Activated CD4-positive, alpha-beta T cell treated with anti-CD3 and anti-CD28 coated beads for 4 hours (primary cell): ENCODE data around the gene GABRB2.

Experiments used
- DNase-seq, 2 donors: peaks; one replicate each; pipeline ENCODE4 v3.0.0-alpha.2; 2020

The GABRB2 gene

GRCh38 chr5:161471211-161471950 lies 75.1 kb downstream of the GABRB2 start:
- DNase-seq: no peak

DNA sequence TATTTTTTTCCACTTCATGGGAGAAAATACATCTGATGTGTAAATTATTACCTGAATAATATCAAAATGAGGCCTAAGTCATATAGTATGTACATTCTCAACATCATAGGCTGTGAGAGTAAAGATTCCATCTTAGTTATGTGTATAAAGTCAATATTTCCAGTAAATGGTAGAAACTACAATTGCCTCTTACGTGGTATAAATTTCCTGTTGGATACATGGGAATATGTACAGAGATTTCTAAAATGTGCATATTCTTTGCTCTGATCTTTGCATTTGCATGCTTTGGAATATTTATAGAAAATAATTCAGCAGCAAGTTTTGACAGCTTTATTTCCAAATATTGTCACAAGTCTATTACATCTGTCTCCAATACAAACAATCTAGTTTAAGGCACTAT lies 78.8 kb downstream of the GABRB2 start:
- no peak for DNase-seq

- no peak for DNase-seq
Measured at GRCh38 chr5:161460741-161461140, 85.8 kb downstream of the GABRB2 start.

GRCh38 chr5:161446655-161447054 lies 99.9 kb downstream of the GABRB2 start:
- no peak for DNase-seq

- no peak for DNase-seq
Measured at GRCh38 chr5:161442471-161442870, 104.1 kb downstream of the GABRB2 start.

DNA sequence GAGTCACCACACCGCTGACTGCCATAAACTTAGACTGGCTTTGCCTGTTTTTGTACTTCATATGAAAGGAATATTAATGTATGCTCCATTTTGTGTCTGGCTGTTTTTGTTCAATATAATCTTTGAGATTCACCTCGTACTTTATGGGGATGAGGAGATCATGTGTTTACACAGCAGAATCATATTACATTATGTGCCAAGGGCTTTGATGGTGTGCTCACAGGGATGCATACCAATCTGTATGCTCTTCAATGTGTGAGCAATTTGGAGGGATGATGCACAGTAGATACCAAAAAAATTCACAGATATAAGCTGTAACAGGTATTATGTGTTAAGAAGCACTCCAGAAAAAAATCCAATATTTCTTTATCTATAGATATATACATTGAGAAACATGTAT lies 113.7 kb downstream of the GABRB2 start:
- no peak for DNase-seq

DNA sequence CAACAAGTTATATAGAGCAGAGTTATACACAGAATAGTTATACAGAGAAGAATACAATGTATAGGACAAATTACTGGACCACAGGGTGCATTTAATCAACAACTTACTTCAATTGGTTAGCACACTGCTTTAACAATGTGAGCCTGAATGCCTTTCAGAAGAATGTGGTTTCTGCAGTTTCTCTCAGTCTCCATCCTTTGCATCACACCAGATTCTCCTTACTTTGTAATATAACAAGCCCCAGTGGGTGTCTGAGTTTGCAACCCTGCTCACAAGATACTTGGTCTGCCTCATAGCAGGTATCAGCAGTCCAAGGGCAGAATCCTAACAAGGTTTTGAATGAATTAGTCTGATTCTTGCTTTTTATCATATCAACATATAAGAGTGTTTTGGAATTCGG lies 114.6 kb downstream of the GABRB2 start:
- no peak for DNase-seq

- no peak for DNase-seq
Measured at GRCh38 chr5:161421067-161421466, 125.5 kb downstream of the GABRB2 start.

DNA sequence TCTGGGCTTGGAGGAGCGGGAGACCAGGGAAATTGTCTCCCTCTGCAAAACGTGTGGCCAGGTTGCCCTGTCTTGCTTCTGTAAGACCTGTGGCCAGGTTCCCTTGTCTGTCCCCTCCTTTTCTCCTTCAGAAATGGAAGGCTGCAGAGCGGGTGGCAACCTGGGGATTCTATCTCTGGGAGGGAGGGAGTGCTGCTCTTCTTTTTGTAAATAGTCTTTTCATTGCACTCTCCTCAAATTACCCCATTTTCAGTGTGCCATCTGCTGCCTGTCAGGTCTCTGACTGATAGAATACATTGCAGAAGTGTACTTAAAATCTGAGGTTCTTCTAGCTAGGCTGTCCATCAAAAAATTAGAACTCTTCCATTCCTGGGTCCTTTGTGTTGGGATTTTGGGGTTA lies 126.0 kb downstream of the GABRB2 start:
- DNase-seq: no peak

DNA sequence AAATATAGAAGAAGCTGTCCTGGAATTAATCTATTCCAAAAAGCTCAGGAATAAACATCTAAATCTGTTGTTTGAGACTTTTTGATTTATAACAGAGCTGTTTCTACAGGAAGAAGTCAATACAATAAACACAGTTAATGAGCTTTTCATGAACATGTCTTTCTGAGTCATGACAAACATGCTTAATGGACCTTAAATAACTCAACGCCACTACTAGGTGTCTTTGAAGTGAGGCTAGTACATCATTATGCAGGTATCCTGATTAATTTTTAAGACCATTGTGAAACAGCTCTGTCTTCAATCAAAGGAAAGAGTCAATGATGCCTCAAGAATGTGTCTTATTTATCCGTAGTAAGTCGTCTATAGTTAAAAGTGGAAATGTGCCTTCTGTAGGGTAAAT lies 131.6 kb downstream of the GABRB2 start:
- DNase-seq: no peak

GRCh38 chr5:161414037-161414436 lies 132.5 kb downstream of the GABRB2 start:
- no peak for DNase-seq

DNA sequence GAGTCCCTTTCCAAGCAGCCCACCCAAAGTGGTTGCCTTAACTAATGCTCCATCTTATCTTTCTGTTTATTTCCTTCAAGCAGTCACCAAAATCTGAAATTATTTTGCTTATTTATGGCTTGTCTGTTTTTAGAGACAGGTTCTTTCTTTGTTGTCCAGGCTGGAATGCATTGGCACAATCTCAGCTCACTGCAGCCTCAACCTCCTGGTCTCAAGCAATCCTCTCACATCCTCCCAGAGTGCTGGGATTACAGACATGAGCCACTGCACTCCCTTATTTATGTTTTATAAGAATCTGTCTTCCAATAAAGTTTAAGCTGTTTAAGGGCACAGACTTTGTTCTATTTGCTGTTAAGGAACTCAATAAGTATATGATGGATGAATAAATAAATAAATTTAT lies 133.7 kb downstream of the GABRB2 start:
- no peak for DNase-seq

DNA sequence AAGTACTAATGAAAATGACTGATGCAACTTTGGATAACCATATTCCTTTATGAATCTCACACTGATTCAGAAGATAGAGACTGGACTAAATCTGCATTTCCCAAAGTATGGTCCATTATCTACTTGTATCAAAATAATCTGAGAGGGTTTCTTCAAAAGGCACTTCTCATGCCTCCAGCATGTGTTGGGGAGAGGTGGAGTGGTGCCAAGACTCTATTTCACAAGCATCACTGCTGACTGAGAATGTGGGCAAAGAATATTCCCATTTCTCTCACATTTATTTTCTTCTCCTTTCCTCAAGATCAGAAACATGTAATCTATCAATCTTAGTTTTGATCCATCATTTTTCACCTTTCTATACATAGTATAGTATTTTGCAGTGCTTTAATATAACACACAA lies 135.4 kb downstream of the GABRB2 start:
- DNase-seq: no peak

- DNase-seq: no peak
Measured at GRCh38 chr5:161410640-161411039, 135.9 kb downstream of the GABRB2 start.

- DNase-seq: no peak
Measured at GRCh38 chr5:161409471-161409870, 137.1 kb downstream of the GABRB2 start.

GRCh38 chr5:161406880-161407279 lies 139.6 kb downstream of the GABRB2 start:
- no peak for DNase-seq

DNA sequence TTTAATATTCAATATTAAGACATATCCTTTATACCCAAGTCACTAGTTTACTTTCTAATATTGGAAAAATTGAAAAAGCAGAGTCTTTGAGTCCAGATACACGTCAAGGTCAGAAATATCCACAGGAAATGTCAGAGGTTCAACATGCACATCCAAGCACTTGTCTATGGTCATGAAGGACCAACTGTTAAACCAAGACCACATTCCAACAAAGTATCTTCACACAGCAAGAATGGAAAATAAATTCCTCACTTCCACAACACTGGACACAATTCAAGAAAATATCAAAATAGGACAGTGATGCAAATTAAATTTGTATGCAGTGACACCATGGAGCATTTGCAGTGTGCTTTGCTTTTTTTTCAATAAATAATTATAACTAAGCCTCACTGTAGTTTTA lies 142.5 kb downstream of the GABRB2 start:
- no peak for DNase-seq

GRCh38 chr5:161403121-161403520 lies 143.4 kb downstream of the GABRB2 start:
- DNase-seq: no peak

GRCh38 chr5:161400583-161400982 lies 145.9 kb downstream of the GABRB2 start:
- DNase-seq: no peak

GRCh38 chr5:161399996-161400562 lies 146.4 kb downstream of the GABRB2 start:
- DNase-seq: no peak

DNA sequence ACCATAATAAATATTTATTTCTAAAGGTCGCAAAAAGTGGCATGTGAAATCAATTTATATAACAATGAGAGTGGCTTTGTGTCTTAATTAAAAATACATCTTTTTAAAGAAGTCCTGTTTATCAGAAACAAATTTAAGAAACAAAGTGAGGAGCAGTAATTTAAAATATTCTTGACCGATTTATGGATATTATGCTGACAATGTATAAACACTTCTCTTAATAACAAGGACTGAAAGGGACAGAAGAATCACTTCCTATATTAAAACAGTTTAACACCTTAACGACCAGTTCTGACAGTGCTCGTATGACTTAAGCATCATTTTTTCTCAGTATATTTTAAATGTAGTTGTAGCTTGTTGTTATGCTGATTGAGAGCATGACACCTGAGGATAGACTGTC lies 149.1 kb downstream of the GABRB2 start:
- no peak for DNase-seq

GRCh38 chr5:161396171-161396570 lies 150.4 kb downstream of the GABRB2 start:
- no peak for DNase-seq

- no peak for DNase-seq
Measured at GRCh38 chr5:161391724-161392123, 154.8 kb downstream of the GABRB2 start.

GRCh38 chr5:161391016-161391415 lies 155.5 kb downstream of the GABRB2 start:
- no peak for DNase-seq

- DNase-seq: no peak
Measured at GRCh38 chr5:161387121-161387520, 159.4 kb downstream of the GABRB2 start.
